Pons (tissue), 1 donor: ENCODE results near the gene PSEN2.
"Not testable (repeated sequence)": the region's sequence is repeated elsewhere in the genome, so short reads cannot be mapped to it uniquely, and the experiment has no call there.

Experiments
- DNase-seq: peaks from one replicate; pipeline ENCODE4 v3.0.0-alpha.2; 2016; ENCODE audit warnings: low spot score

PSEN2 gene

DNA sequence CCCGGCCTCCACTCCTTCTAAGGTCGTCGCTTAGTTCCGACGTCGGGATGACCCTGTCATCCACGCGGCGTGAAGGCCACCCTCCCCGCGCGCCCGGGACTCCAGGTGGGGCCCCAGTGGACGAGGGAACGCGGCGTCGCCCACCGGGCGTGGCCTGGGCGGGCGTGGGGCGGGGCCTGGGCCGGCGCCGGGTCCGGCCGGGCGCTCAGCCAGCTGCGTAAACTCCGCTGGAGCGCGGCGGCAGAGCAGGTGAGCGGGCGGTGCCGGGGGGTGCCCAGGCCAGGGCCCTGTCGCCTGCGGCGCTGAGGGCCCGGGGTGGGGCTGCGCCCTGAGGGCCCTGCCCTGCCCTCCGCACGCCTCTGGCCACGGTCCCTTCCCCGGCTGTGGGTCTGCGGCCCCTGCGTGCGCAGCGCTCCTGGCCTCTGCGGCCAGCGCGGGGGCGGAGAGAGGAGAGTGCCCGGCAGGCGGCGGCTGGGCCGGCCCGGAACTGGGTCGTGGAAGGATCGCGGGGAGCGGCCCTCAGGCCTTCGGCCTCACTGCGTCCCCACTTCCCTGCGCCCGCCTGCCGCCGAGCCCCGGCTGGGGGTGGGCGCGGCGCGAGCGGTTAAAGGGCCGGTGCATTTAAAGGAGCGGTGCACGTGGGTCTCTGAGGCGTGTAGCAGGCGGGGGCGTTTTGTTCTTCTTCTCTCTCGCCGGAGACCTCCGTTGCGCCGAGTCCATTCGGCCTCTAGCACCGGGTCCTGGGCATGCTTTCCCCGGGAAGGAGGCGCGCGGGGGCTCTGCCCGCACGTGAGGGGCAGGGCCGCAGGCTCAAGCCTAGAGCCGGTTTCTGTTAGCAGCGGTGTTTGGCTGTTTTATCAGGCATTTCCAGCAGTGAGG lies at the start of gene PSEN2:
Gene PSEN2 (plus strand): TSS at position 216 of the 879 bp plus-strand sequence. CDS start 11,292 bp downstream, outside the sequence.
- no peak for DNase-seq

DNA sequence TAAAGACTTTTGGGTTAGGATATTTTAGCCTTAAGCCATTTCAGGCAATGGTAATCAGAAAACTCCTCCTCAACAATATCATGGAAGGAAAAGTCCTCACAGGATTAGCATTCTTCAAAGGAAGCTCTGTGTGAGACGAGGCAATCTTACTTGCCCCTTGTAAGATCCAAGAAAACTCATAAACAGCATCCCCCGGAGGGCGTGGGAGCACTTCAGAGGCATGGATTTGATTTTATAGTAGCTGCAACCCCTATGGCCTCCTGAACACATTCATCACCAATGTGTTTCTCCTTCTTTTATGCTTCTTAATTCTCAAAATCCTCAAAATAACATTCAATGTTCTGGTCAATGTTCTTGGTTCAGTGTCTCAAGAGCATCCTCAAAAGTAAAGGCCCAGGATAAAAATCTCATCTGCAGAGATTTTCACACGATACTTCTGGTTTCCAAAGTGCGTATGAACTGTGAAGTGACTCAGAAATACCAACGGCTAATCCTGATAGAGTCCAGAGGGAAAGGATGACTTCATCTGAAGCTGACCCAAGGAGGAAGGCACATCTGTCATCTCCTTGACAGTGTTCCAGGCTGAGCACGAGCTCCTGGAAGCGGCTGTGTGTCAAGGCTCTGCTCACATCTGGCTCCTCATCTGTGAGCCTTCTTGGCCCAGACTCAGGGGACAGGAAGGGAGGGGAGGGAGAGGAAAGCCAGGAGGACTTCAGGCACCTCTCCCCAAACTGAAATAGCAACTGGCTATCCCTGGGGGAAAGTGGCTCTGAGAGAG lies 49.3 kb upstream of the PSEN2 start:
- peak; percentile 73 for DNase-seq

DNA sequence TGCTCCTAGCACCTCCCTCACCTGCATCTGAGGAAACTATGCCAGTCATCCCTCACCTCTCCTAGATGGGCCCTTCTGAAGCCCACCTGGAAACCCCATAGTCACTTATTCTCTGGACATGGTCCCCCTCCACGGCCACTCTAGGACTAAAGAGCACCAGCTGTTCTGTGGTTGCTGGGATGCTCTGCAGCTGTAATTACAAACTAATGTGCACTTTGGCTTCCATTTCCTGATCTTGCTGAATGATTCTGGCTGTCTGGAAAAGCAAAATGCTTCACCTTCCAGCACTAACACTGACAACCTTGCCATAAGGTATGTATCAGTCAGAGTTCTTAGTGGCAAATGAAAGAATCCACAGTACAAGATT lies 48.7 kb upstream of the PSEN2 start:
- DNase-seq = no peak

DNA sequence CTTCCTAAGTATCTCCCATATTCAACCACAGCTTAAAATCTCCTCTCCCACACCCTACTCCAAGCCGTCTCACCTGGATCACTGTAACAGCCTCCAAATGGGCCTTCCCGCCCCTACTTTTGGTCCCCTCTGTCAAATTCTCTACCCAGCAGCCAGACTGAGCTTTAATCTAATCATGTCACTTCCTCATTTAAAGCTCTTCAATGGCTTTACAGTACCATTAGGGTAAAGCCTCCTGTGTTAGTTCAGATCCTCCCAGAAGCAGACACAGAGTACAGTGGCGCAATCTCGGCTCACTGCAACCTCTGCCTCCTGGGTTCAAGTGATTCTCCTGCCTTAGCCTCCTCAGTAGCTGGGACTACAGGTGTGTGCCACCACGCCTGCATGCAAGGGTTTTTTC lies 46.8 kb upstream of the PSEN2 start:
- DNase-seq = no peak

DNA sequence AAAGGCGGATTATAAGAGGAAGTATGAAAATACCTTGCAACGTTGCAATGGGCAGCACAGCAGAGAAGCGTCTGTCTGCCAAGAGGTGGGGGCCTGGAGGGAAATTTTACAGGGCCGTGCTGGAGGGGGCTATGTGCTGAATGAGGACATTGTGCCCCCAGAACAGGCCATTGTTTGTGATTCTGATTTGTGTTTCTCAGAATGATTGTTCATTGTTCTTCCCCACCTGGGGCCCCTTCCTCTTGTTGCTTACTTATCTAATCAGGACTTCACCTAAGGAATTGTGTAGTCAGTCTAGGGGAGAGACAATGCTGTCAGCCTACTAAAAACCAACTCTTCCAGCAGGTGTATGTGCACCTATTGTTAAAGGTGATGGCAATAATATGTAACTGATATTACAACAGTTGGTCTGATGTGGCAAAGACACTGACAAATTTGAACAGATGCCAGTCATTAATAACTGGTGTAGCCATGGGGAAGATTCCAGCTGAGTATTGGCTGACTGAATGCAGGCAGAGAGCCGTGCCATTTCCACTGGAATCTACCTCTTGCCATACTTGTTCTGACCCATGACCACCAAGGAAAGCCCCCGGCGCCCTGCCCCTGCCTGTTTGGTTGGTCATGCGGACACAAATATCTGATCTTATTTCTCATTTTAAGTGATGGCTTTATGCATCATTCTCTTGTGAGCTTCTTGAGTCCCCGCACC lies 45.2 kb upstream of the PSEN2 start:
- DNase-seq = peak; percentile 92

DNA sequence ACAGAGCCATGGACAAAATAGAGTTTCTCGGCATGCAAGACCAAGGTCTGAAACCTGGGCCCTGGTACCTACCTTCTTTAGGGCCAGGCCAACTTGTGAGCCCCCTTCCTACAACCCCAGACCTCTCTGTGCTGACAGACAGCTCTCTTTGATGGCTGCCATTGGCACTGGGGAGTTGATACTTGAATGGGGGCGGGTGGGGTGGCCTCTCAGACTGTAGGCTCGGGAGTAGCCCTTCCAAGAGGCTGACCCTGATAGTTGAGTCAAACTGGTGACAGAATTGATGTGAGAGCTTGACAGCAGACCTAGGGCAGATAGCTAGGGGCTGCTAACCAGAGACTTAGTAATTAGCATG lies 44.7 kb upstream of the PSEN2 start:
- DNase-seq = no peak

DNA sequence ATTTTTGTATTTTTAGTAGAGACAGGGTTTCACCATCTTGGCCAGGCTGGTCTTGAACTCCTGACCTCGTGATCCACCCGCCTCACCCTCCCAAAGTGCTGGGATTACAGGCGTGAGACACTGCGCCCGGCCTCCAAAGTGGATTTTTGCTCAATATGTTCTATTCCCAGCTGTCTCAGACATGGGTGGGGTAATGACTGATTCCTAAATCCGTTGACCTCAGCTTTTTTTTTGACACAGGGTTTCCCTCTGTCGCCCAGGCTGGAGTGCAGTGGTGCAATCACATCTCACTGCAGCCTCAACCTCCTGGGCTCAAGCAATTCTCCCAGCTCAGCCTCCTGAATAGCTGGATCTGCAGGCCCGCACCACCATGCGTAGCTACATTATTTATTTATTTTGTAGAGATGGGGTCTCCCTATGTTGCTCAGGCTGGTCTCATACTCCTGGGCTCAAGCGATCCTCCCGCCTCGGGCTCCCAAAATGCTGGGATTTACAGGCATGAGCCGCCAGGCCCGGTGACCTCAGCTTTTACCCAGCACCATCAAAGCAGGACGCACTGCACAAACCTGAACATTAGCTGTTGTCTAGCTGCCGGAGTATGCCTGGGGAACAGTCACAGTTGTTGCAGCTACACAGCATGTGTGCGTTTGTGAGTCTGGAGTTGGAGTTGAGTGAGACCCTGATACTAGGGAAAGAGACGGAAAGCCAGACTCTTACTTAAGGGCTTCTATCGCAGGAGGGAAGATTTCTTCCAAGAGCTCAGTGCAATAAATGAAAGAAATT lies 43.7 kb upstream of the PSEN2 start:
- DNase-seq = no peak

DNA sequence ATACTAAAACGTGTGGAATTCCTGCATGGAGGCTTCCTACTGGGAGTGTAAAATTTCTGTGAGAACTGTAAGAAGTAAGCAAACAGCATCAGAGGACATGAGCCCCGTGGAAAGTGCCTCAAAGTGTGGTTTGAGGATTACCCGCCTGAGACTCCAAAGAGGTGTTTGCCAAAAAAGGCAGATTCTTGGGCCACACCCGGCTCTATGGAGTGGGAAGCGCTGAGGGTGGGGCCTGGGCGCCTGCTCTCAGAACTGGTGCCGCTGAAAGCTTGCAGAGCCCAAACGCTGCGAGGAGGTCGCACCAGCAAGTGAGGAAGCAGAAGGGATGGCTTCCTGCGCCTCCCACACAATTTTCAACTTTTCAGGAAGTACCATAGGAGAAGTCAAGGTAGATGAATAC lies 43.0 kb upstream of the PSEN2 start:
- DNase-seq = peak; percentile 21

DNA sequence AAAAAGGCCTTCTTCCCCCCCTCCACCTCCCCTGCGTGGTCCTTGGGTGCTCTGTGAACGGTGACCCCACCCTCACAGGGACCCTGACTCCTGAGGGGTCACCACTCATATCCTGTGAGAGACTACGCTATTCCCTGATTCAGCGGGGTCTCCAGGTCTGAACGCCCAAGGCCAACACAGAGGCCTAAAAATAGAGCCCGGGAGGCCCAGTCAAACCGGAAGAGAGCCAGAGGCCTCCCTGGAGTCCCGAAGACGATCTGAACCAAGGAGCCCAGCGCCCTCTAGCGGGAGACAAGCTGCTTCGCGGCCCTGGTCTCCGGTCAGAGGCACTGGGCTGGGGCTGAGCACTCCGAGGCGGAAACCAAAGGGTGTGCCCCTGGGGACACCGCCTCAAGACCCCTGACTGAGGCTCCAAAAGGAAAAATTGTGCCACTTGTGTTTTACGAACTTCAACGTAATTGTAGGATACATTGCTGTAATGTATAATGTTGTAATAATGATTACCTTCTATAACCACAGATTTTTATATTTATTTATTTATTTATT lies 42.4 kb upstream of the PSEN2 start:
- DNase-seq = peak; percentile 98

DNA sequence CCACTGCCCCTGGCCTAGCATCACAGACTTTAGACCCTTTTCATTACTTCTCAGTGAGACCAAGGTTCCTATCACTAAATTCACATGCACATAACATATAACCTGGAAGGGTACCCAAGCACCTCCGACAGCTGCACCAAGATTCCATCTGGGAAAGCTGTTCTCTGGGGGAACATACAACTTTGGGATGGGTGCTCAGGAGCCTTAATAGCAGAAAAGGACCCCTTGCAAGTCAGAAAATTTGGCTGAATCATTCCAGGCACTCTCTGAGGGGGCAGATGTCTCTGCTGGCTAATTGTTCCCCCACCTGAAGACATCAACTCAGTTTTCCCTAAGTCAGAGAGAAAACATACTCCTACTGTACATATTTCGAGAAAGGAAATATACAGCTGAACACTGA lies 41.3 kb upstream of the PSEN2 start:
- no peak for DNase-seq

DNA sequence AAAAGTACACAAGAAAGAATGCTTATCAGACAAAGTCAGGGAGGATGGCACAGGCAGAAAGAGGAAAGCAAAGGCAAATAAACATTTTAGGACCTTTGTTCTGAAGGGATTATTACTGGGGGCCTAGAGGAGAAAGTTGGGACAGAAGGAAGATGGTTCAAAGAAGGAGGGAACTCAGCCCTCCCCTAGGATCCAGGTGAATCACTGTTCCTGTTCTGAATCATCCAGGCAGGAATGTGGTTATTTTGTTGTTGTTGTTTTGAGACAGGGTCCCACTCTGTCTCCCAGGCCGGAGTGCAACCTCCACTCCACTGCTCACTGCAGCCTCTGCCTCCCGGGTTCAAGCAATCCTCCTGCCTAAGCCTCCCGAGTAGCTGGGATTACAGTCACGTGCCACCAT lies 38.5 kb upstream of the PSEN2 start:
- DNase-seq = no peak

DNA sequence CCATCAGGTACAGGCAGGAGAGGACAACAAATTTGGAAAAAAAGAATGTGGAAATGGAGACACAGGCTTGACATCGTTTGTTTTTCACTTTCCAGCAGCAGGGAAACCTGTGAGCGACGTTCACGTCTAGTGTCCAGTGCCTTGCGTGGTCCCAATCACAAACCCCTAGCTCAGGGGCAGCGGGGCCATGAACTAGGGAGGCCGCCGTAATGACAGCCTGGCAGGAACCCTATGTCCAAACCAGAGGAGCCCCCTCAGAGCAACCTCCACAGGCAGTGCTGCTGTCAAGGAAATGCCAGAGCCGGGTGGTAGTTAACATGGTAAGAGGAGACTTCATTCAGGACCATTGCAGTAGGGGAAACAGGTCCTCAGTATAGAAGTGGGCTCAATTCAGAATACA lies 37.8 kb upstream of the PSEN2 start:
- DNase-seq = no peak

DNA sequence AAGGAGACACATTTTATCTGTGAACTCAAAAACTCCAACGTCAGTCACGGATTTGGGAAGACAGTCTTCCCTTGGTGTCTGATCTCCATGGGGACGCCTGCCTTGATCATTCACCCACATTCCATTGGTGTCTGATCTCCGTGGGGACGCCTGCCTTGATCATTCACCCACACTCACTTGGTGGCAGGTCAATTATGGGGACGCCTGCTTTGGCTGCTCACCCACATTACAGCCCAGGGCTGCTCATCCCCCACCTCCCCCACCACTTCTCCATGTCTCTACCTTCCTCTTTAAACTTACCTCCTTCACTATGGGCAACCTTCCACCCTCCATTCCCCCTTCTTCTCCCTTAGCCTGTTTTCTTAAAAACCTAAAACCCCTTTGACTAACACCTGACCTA lies 36.2 kb upstream of the PSEN2 start:
- DNase-seq = not testable (repeated sequence)

DNA sequence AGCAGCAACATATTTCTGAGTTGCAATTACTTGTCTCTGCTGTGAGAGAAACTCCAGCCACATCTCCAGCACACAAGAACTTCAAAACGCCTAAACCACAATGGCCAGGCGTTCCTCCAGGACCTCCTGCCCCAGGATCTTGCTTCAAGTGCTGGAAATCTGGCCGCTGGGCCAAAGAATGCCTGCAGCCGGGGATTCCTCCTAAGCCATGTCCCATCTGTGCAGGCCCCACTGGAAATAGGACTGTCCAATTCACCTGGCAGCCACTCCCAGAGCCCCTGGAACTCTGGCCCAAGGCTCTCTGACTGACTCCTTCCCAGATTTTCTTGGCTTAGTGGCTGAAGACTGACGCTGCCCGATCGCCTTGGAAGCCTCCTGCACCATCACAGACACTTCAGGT lies 35.0 kb upstream of the PSEN2 start:
- DNase-seq = not testable (repeated sequence)

DNA sequence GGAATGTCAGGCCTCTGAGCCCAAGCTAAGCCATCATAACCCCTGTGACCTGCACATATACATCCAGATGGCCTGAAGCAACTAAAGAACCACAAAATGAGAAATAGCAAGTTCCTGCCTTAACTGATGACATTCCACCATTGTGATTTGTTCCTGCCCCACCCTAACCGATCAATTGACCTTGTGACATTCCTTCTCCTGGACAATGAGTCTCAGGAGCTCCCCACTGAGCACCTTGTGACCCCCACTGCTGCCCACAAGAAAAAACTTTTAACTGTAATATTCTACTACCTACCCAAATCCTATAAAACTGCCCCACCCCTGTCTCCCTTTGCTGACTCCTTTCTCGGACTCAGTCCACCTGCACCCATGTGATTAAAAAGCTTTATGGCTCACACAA lies 32.5 kb upstream of the PSEN2 start:
- DNase-seq = not testable (repeated sequence)

DNA sequence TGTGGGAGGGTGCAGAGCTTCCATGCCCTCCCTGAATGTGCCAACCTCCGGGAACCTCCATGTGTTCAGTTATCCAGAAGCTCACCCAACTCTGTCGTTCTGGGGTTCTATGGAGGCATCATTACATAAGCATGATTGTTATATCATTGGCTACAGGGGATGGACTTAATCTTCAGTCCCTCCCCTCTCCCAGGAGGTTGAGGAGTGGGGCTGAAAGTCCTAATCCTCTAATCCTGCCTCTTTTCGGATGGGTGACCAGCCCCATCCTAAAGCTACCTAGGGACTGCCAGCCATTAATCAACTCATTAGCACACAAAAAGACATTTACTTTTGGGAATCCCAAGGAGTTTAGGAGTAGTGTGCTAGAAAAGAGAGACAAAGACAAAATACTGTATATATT lies 32.0 kb upstream of the PSEN2 start:
- DNase-seq = no peak

DNA sequence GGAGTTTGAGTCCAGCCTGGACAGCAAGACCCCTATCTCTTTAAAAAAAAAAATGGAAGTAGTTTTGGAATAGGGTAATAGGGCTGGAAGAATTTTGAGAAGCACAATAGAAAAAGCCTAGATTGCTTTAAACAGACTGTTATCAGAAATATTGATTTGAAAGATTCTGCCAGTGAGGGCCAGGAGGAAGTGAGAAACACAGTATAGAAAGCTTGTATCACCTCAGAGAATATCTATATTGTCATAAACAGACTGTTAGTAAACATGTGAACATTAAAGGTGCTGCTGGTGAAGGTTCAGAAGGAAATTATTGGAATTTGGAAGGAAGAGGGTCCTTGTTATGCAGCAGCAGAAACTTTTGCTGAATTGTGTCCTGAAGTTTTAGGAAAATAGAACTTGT lies 24.8 kb upstream of the PSEN2 start:
- DNase-seq = no peak

DNA sequence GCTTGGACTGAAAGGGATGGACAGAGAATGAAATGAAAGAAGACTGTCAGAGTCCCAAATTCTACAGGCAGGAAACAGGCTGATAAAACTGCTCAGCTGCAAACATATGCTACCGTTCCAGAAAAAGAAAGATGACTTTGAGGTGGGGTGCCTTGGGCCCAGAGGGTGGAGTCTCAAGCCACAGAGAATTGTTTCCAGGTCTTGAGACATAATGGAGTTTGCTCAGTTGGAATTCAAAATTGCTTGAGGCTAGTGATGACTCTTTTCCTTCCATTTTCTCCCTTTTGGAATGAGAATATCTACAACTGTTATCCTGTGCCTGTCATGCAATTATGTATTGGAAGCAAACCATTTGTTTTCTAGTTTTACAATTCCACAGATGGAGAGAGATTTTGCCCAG lies 23.6 kb upstream of the PSEN2 start:
- no peak for DNase-seq

DNA sequence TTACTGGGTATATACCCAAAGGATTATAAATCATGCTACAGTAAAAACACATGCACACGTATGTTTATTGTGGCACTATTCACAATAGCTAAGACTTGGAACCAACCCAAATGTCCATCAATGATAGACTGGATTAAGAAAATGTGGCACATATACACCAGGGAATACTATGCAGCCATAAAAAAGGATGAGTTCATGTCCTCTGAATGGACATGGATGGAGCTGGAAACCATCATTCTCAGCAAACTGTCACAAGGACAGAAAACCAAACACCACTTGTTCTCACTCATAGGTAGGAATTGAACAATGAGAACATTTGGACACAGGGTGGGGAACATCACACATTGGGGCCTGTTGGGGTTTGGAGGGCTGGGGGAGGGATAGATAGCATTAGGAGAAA lies 15.9 kb upstream of the PSEN2 start:
- DNase-seq = not testable (repeated sequence)

DNA sequence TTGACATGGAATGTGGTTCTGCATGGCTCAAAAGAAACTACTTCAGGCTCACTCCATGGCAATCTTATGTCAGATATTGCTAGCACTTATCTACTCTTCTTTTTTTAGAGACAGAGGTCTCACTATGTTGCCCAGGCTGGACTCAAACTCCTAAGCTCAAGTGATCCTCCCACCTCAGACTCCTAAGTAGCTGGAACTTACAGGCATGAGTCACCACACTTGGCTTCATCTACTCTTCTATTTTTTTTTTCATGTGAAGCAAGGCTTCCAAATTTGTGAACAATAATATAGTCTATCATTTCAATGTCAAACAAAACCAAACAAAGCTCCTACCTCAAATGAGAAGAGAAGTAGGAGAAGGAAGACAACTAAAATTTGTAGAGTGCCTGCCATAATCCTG lies 7.5 kb upstream of the PSEN2 start:
- DNase-seq = no peak

DNA sequence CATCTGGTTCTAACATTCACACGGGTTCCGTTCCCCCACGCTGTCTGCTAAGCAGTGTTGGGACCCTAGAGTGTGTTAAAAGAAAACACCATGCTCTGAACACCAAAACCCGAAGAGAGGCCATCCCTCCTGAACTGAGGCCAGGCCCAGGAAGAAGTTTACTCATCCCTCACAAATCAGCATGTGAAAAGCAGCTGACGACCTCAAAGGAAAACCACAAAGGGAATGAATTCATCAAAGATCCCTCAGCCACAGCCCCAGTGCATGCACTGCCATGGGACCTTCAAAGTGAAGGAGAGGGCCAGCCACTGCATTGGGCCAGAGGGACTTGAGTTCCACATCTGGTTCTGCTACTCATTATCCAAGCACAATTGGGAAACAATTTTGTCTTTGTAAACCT lies 7.0 kb upstream of the PSEN2 start:
- no peak for DNase-seq

DNA sequence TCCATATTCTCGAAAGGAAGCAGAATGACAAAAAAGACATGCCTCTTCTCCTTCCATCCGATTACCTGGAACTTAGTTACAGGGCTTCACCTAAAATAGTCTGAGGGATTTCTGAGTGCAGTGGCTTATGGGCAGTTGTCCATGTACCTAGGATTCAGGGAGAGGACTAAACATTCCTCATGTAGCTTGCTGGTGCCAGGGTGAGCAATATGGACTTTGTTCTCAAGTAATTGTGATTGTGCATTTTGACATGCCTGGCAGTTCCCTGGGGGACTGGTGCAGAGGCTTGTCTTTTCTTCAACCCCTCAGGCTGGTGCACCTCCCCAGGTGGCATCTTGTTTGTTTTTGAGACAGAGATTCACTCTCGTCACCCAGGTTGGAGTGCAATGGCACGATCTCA lies 6.1 kb upstream of the PSEN2 start:
- DNase-seq = no peak
